Measurements from ENCODE around the gene LTBP1. TPM values are rescaled to one million over a fixed set of nuclear protein-coding genes. Genes with fewer than 3 reads are reported as not detected.

The LTBP1 gene
- total RNA-seq, 4 donors from 2014 or later: 8.7 to 18.7 (median 13.0) TPM

GRCh38 chr2:33343387-33343895, 396.7 kb downstream of the LTBP1 start:
- no peaks in the 10 kb centered on the region for H3K36me3 ChIP-seq
- TF ChIP-seq POLR2AphosphoS5 (IDR thresholded peaks at IDR 0.05): no peak
- TF ChIP-seq, protein P1, sequence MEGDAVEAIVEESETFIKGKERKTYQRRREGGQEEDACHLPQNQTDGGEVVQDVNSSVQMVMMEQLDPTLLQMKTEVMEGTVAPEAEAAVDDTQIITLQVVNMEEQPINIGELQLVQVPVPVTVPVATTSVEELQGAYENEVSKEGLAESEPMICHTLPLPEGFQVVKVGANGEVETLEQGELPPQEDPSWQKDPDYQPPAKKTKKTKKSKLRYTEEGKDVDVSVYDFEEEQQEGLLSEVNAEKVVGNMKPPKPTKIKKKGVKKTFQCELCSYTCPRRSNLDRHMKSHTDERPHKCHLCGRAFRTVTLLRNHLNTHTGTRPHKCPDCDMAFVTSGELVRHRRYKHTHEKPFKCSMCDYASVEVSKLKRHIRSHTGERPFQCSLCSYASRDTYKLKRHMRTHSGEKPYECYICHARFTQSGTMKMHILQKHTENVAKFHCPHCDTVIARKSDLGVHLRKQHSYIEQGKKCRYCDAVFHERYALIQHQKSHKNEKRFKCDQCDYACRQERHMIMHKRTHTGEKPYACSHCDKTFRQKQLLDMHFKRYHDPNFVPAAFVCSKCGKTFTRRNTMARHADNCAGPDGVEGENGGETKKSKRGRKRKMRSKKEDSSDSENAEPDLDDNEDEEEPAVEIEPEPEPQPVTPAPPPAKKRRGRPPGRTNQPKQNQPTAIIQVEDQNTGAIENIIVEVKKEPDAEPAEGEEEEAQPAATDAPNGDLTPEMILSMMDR (IDR thresholded peaks at IDR 0.05): no peak
- TF ChIP-seq EP300 (IDR thresholded peaks at IDR 0.05): no peak
- no peak for TF ChIP-seq POLR2A (IDR thresholded peaks at IDR 0.05)
- no peaks in the 10 kb centered on the region for H3K4me1 ChIP-seq
- no peak overlapping the region for H3K27ac ChIP-seq
- no peaks in the 10 kb centered on the region for H3K27me3 ChIP-seq
- 80% methylated on average over 3 of the region's 3 CpGs for WGBS
- H3K4me3 ChIP-seq: no peak overlapping the region
- DNase-seq (ENCODE audit: low spot score in 2 of 2): no peak
- H3K9me3 ChIP-seq: no peaks in the 10 kb centered on the region

DNA sequence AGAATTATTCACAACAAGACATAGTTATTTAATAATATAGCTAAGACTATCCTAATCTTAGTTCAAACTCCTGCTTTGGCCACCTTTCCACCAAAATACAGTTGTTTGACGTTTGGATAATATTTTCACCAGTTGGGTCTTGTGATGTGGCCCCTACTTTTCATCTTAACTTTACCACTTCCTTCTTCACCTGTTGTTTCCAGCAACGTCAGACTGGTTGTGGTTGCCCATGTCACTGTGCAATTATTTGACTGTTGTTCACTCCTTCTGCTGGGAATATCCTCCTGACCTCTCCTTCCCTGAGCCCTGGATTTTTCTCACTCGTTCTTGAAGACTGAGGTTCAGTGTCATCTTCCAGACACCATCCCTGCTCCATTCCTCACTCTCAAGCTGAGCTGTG, 397.5 kb downstream of the LTBP1 start:
- 82% methylated on average over 3 of the region's 3 CpGs for WGBS
- H3K27me3 ChIP-seq: no peaks in the 10 kb centered on the region
- no peaks in the 10 kb centered on the region for H3K9me3 ChIP-seq
- H3K27ac ChIP-seq: no peak overlapping the region
- H3K4me1 ChIP-seq: no peaks in the 10 kb centered on the region
- H3K36me3 ChIP-seq: no peaks in the 10 kb centered on the region
- TF ChIP-seq, protein P1 (IDR thresholded peaks at IDR 0.05): no peak
- no peak for TF ChIP-seq POLR2AphosphoS5 (IDR thresholded peaks at IDR 0.05)
- TF ChIP-seq EP300 (IDR thresholded peaks at IDR 0.05): no peak
- TF ChIP-seq POLR2A (IDR thresholded peaks at IDR 0.05): no peak
- no peak overlapping the region for H3K4me3 ChIP-seq
- DNase-seq (ENCODE audit: low spot score in 2 of 2): no peak

- 94% methylated on average over 3 of the region's 3 CpGs for WGBS
- H3K4me3 ChIP-seq: no peak overlapping the region
- no peak for TF ChIP-seq POLR2A (IDR thresholded peaks at IDR 0.05)
- no peak for DNase-seq (ENCODE audit: low spot score in 2 of 2)
- H3K27ac ChIP-seq: no peak overlapping the region
- H3K36me3 ChIP-seq: no peaks in the 10 kb centered on the region
- H3K9me3 ChIP-seq: no peaks in the 10 kb centered on the region
- H3K27me3 ChIP-seq: no peaks in the 10 kb centered on the region
- H3K4me1 ChIP-seq: no peaks in the 10 kb centered on the region
Measured at GRCh38 chr2:33347856-33348255, 401.1 kb downstream of the LTBP1 start.

- no peak for TF ChIP-seq POLR2AphosphoS5 (IDR thresholded peaks at IDR 0.05)
- no peak for TF ChIP-seq EP300 (IDR thresholded peaks at IDR 0.05)
- TF ChIP-seq, protein P1 (IDR thresholded peaks at IDR 0.05): no peak
- TF ChIP-seq POLR2A (IDR thresholded peaks at IDR 0.05): no peak
- no peaks in the 10 kb centered on the region for H3K36me3 ChIP-seq
- no peaks in the 10 kb centered on the region for H3K27me3 ChIP-seq
- no peak overlapping the region for H3K4me3 ChIP-seq
- no peak for DNase-seq (ENCODE audit: low spot score in 2 of 2)
- no peaks in the 10 kb centered on the region for H3K4me1 ChIP-seq
- peaks cover under 1% of the 10 kb centered on the region for H3K9me3 ChIP-seq
- H3K27ac ChIP-seq: no peak overlapping the region
Measured at GRCh38 chr2:33350632-33351031, 403.9 kb downstream of the LTBP1 start.

DNA sequence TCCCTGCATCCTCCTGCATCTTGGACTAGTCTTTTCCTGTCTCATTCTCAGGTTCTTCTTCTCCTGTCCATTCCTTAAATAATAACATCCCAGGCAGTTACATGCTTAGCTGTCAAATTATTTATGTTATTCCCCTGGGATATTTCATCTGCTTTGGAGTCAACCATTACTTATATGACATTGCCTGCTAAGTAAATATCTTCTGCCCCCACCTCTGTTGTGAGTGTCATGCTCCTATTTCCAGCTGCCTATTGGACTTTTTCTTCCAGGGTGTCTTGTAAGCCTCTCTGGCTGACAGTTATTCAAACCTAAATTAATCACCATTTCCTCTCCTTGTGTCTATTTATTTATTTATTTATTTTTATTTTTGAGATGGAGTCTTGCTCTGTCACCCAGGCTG, 405.0 kb downstream of the LTBP1 start:
- Histone ChIP-seq H3K36me3 (no peaks in the 10 kb centered on the region), H3K27me3 (no peaks in the 10 kb centered on the region), H3K4me1 (no peaks in the 10 kb centered on the region), H3K27ac (no peak overlapping the region), H3K9me3 (peaks cover 8% of the 10 kb centered on the region), H3K4me3 (no peak overlapping the region)
- TF ChIP-seq POLR2A (IDR thresholded peaks at IDR 0.05) (no peak), EP300 (IDR thresholded peaks at IDR 0.05) (no peak), POLR2AphosphoS5 (IDR thresholded peaks at IDR 0.05) (no peak)
- TF ChIP-seq, protein P1 (IDR thresholded peaks at IDR 0.05): no peak
- DNase-seq (ENCODE audit: low spot score in 2 of 2): no peak

DNA sequence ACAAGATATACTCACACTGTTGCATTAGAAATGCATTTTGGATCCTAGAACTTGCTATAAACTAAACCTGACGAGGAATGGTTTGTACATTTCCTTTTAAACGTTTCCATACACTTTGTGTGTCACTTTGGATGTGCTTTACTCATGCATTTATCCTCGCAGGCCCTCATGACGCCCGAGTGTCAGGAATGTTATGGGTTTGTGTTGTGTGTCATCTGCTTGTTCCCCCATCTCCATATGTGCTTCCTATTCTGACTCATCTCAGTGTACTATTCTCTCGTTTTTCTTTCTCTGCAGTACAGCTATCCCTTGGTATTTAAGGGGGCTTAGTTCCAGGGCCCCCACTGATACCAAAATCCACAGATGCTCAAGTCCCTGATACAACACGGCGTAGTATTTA, 408.2 kb downstream of the LTBP1 start:
- Histone ChIP-seq H3K9me3 (peaks cover 8% of the 10 kb centered on the region), H3K27me3 (no peaks in the 10 kb centered on the region), H3K4me3 (no peak overlapping the region), H3K36me3 (no peaks in the 10 kb centered on the region), H3K4me1 (no peaks in the 10 kb centered on the region), H3K27ac (no peak overlapping the region)
- TF ChIP-seq POLR2A (IDR thresholded peaks at IDR 0.05) (no peak), EP300 (IDR thresholded peaks at IDR 0.05) (no peak), POLR2AphosphoS5 (IDR thresholded peaks at IDR 0.05) (no peak)
- TF ChIP-seq, protein P1 (IDR thresholded peaks at IDR 0.05): no peak
- WGBS: 83% methylated on average over 8 of the region's 8 CpGs
- DNase-seq (ENCODE audit: low spot score in 2 of 2): no peak

Data from suprapubic skin (tissue), 4 donors.